SK-N-SH (cell line): Measurements from ENCODE around the gene CYB561D1. TPM values are rescaled to one million over a fixed set of nuclear protein-coding genes. Genes with fewer than 3 reads are reported as not detected.

Source experiments
- CTCF ChIA-PET: fragments of 300-600, 350-600 bp; formaldehyde crosslinking; extraction: SDS; loops from one replicate; lab custom pipeline; 2021; lab: Yijun Ruan, JAX
- POLR2A ChIA-PET: fragments of 350-600 bp; sonication (Branson Sonifier 250); formaldehyde crosslinking; extraction: SDS; loops from one replicate; lab custom pipeline; 2020; ENCODE audit warnings: antibody characterized with exemption, inconsistent platforms; lab: Yijun Ruan, JAX
- DNase-seq: peaks from one replicate; pipeline ENCODE4 v3.0.0; 2012
- H2AFZ ChIP-seq: fragments of 200-600 bp; sonication (generic); 2 replicates; pipeline ENCODE4 v1.8.1; 2016; ENCODE audit warnings: antibody characterized with exemption, mild to moderate bottlenecking, low read depth
- H3F3A ChIP-seq: fragments of 200-600 bp; sonication (generic); replicated peaks from 2 replicates; pipeline ENCODE3; 2016; ENCODE audit warnings: antibody characterized with exemption, mild to moderate bottlenecking; ENCODE audit not compliant: insufficient read depth
- H3K27ac ChIP-seq, 2 experiments: fragments of 200-500 bp in 1 of 2; fragments of 200-600 bp in 1 of 2; sonication (Bioruptor generic) in 1 of 2; sonication (generic), shearing (Covaris generic) in 1 of 2; 2 replicates each; pipeline versions ENCODE4 v1.5.1 to v1.6.1; 2014 to 2016; ENCODE audit warnings: low read depth in 2 of 2, inconsistent platforms in 1 of 2, low read length in 1 of 2, mild to moderate bottlenecking in 1 of 2, mixed read lengths in 1 of 2
- H3K27me3 ChIP-seq: fragments of 200-600 bp; sonication (generic), shearing (Covaris generic); 2 replicates; pipeline ENCODE4 v1.6.1; 2016; ENCODE audit warnings: mixed run types; ENCODE audit not compliant: insufficient read depth
- H3K36me3 ChIP-seq, 2 experiments: fragments of 200-500 bp in 1 of 2; fragments of 200-600 bp in 1 of 2; sonication (Bioruptor generic) in 1 of 2; sonication (generic) in 1 of 2; replicated peaks in 1 of 2; 2 replicates each; pipeline versions ENCODE3 to v1.5.1; 2014 to 2016; ENCODE audit warnings: low read length in 1 of 2, mild to moderate bottlenecking in 1 of 2; ENCODE audit not compliant: insufficient read depth in 2 of 2, control insufficient read depth in 1 of 2
- H3K4me1 ChIP-seq, 2 experiments: fragments of 200-500 bp in 1 of 2; fragments of 200-600 bp in 1 of 2; sonication (Bioruptor generic) in 1 of 2; sonication (generic), shearing (Covaris generic) in 1 of 2; 2 replicates each; pipeline versions ENCODE4 v1.5.1 to v1.6.1; 2014 to 2016; ENCODE audit warnings: low read depth in 1 of 2, low read length in 1 of 2, mixed run types in 1 of 2; ENCODE audit not compliant: insufficient read depth in 2 of 2, control insufficient read depth in 1 of 2
- H3K4me2 ChIP-seq: fragments of 200-600 bp; sonication (generic), shearing (Covaris generic); 2 replicates; pipeline ENCODE4 v1.6.1; 2017; ENCODE audit warnings: mixed run types
- H3K4me3 ChIP-seq, 2 experiments: fragments of 200-500 bp in 1 of 2; fragments of 200-600 bp in 1 of 2; sonication (Bioruptor generic) in 1 of 2; sonication (generic), shearing (Covaris generic) in 1 of 2; 2 replicates each; pipeline versions ENCODE4 v1.5.1 to v1.8.1; 2014 to 2016; ENCODE audit warnings: low read depth in 2 of 2, inconsistent platforms in 1 of 2, low read length in 1 of 2, mild to moderate bottlenecking in 1 of 2, mixed read lengths in 1 of 2, moderate library complexity in 1 of 2
- H3K79me2 ChIP-seq: fragments of 200-600 bp; sonication (generic); 2 replicates; pipeline ENCODE4 v1.8.1; 2017; ENCODE audit warnings: mild to moderate bottlenecking; ENCODE audit not compliant: insufficient read depth
- H3K9ac ChIP-seq: fragments of 200-600 bp; sonication (generic); 2 replicates; pipeline ENCODE4 v1.6.1; 2017; ENCODE audit warnings: mixed run types
- H3K9me2 ChIP-seq: fragments of 200-600 bp; sonication (generic); 2 replicates; pipeline ENCODE4 v1.6.1; 2017; ENCODE audit warnings: mixed run types
- H3K9me3 ChIP-seq: fragments of 200-600 bp; sonication (generic); 2 replicates; pipeline ENCODE4 v1.6.1; 2017; ENCODE audit warnings: mixed run types, mild to moderate bottlenecking, moderate library complexity
- H4K20me1 ChIP-seq: fragments of 200-600 bp; sonication (generic); 2 replicates; pipeline ENCODE4 v1.6.1; 2017; ENCODE audit warnings: mild to moderate bottlenecking, mixed run types; ENCODE audit not compliant: insufficient read depth
- CHD2 ChIP-seq: fragments of 150-350 bp; IDR thresholded peaks from 2 replicates; pipeline ENCODE4 v1.6.1; 2018; ENCODE audit warnings: low read length; ENCODE audit not compliant: partially characterized antibody
- ELF1 ChIP-seq: IDR thresholded peaks from 2 replicates; pipeline ENCODE4 v1.4.0; 2012
- EZH2phosphoT487 ChIP-seq: fragments of 200-600 bp; sonication (generic); IDR thresholded peaks from 2 replicates; pipeline ENCODE4 v1.6.1; 2017; ENCODE audit warnings: low read depth, mixed run types, mild to moderate bottlenecking, antibody characterized with exemption, moderate library complexity, borderline replicate concordance
- FOXM1 ChIP-seq: IDR thresholded peaks from 2 replicates; pipeline ENCODE4 v1.4.0; 2012; ENCODE audit warnings: low read depth, mild to moderate bottlenecking
- GATA2 ChIP-seq: sonication (generic); formaldehyde crosslinking; IDR thresholded peaks from 2 replicates; pipeline ENCODE4 v1.5.0; 2020; ENCODE audit warnings: mild to moderate bottlenecking, missing genetic modification reagents
- JUND ChIP-seq: IDR thresholded peaks from 2 replicates; pipeline ENCODE4 v1.4.0; 2012
- MEF2A ChIP-seq: IDR thresholded peaks from 2 replicates; pipeline ENCODE4 v1.4.0; 2012; ENCODE audit warnings: low read depth, borderline replicate concordance
- RAD21 ChIP-seq: IDR thresholded peaks from 2 replicates; pipeline ENCODE4 v1.6.1; 2012; ENCODE audit warnings: mild to moderate bottlenecking, low read length
- RXRA ChIP-seq: IDR thresholded peaks from 2 replicates; pipeline ENCODE4 v1.4.0; 2012; ENCODE audit warnings: low read depth, mild to moderate bottlenecking, borderline replicate concordance
- SIN3A ChIP-seq: IDR thresholded peaks from 2 replicates; pipeline ENCODE4 v1.6.1; 2012; ENCODE audit warnings: low read depth, mild to moderate bottlenecking, low read length, moderate library complexity, borderline replicate concordance
- SMC3 ChIP-seq: IDR thresholded peaks from 2 replicates; pipeline ENCODE4 v1.6.1; 2012; ENCODE audit warnings: low read depth, low read length, improper control_type of control experiment
- TCF12 ChIP-seq: IDR thresholded peaks from 2 replicates; pipeline ENCODE4 v1.4.0; 2012
- YY1 ChIP-seq: IDR thresholded peaks from 2 replicates; pipeline ENCODE4 v1.4.0; 2012; ENCODE audit warnings: low read depth, mild to moderate bottlenecking
- WGBS: methylation state at CpG from one replicate; pipeline ENCODE4 v1.1.6; 2017; ENCODE audit warnings: low lambda C conversion rate; 5-methylcytosine and 5-hydroxymethylcytosine counted together
- polyA plus RNA-seq, 3 experiments: library from polyadenylated mRNA; depleted of rRNA; stranded (reverse); fragments of >200 nt; gene quantifications; 2 replicates each; pipeline ENCODE4 v1.2.3, GENCODE V29; 2012
- TF ChIP-seq, protein P1 (sequence below): fragments of 150-350 bp; IDR thresholded peaks from 2 replicates; pipeline ENCODE4 v1.6.1; 2016; ENCODE audit warnings: mild to moderate bottlenecking, low read depth, low read length
- TF ChIP-seq, protein P2 (sequence below): IDR thresholded peaks from 2 replicates; pipeline ENCODE4 v1.4.0; 2012; ENCODE audit warnings: low read depth
- TF ChIP-seq, protein P3 (sequence below): IDR thresholded peaks from 2 replicates; pipeline ENCODE4 v1.6.1; 2012; ENCODE audit warnings: mild to moderate bottlenecking, low read depth, low read length, moderate library complexity
- TF ChIP-seq, protein P4 (sequence below): fragments of 200-600 bp; sonication (generic); IDR thresholded peaks from 2 replicates; pipeline ENCODE4 v1.6.1; 2017; ENCODE audit warnings: antibody characterized with exemption, mild to moderate bottlenecking, moderate library complexity
- TF ChIP-seq, protein P5 (sequence below): IDR thresholded peaks from 2 replicates; pipeline ENCODE4; 2012
- TF ChIP-seq, protein P6 (sequence below): IDR thresholded peaks from 2 replicates; pipeline ENCODE4 v1.4.0; 2012; ENCODE audit warnings: low read depth, borderline replicate concordance
- TF ChIP-seq, protein P7 (sequence below): IDR thresholded peaks from 2 replicates; pipeline ENCODE4 v1.4.0; 2012; ENCODE audit warnings: low read depth, borderline replicate concordance

The CYB561D1 gene
- polyA plus RNA-seq, 1 of the 3 experiments (the other 2 are of a cell fraction): 5.4 TPM

DNA sequence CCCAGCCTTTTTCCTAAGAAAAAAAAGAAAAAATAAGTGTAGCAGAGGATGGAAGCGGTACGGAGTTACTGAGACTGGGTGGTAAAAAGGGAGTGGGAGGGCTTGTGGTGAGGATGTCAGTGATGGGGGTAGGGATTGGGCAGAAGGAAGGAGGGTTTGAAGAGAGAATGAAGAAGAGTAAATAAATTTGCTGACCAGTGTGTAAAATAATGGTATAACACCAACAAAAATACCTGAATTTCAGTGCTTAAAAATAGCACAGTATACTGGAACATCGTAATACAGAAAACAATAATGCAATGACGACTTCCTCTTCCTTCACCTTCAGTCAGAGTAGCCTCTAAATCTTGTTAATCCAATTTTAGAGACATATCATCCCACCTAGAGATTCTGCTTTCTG, 46.4 kb upstream of the CYB561D1 start:
- Histone ChIP-seq H3K36me3 (no peaks in the 10 kb centered on the region), H3K79me2 (no peaks in the 10 kb centered on the region), H3K4me3 (no peak overlapping the region), H3K4me1 (no peaks in the 10 kb centered on the region), H3F3A (no peaks in the 10 kb centered on the region), H3K9me2 (no peaks in the 10 kb centered on the region), H2AFZ (no peak overlapping the region), H3K9me3 (0 out of 2 replicates have a peak, but pooled peaks cover 4% of the 10 kb centered on the region), H3K9ac (no peak overlapping the region), H3K27me3 (peaks cover 36% of the 10 kb centered on the region), H3K4me2 (no peak overlapping the region), H3K27ac (no peak overlapping the region), H4K20me1 (no peaks in the 10 kb centered on the region)
- ChIA-PET CTCF (interaction anchor here (0.8 kb wide), 1 partner anchor 46 kb away, joined by 3 read pairs; the partner anchor contains the start of gene CYB561D1), POLR2A (no interaction called here)
- TF ChIP-seq EZH2phosphoT487 (no peak), MEF2A (no peak), TCF12 (no peak), GATA2 (CRISPR knock-in tag) (no peak), JUND (no peak), CHD2 (no peak), YY1 (no peak), RAD21 (no peak), SMC3 (no peak), ELF1 (no peak), FOXM1 (no peak), SIN3A (no peak), RXRA (no peak)
- TF ChIP-seq, protein P1, sequence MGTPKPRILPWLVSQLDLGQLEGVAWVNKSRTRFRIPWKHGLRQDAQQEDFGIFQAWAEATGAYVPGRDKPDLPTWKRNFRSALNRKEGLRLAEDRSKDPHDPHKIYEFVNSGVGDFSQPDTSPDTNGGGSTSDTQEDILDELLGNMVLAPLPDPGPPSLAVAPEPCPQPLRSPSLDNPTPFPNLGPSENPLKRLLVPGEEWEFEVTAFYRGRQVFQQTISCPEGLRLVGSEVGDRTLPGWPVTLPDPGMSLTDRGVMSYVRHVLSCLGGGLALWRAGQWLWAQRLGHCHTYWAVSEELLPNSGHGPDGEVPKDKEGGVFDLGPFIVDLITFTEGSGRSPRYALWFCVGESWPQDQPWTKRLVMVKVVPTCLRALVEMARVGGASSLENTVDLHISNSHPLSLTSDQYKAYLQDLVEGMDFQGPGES: no peak
- TF ChIP-seq, protein P2, sequence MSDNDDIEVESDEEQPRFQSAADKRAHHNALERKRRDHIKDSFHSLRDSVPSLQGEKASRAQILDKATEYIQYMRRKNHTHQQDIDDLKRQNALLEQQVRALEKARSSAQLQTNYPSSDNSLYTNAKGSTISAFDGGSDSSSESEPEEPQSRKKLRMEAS: no peak
- TF ChIP-seq, protein P3, sequence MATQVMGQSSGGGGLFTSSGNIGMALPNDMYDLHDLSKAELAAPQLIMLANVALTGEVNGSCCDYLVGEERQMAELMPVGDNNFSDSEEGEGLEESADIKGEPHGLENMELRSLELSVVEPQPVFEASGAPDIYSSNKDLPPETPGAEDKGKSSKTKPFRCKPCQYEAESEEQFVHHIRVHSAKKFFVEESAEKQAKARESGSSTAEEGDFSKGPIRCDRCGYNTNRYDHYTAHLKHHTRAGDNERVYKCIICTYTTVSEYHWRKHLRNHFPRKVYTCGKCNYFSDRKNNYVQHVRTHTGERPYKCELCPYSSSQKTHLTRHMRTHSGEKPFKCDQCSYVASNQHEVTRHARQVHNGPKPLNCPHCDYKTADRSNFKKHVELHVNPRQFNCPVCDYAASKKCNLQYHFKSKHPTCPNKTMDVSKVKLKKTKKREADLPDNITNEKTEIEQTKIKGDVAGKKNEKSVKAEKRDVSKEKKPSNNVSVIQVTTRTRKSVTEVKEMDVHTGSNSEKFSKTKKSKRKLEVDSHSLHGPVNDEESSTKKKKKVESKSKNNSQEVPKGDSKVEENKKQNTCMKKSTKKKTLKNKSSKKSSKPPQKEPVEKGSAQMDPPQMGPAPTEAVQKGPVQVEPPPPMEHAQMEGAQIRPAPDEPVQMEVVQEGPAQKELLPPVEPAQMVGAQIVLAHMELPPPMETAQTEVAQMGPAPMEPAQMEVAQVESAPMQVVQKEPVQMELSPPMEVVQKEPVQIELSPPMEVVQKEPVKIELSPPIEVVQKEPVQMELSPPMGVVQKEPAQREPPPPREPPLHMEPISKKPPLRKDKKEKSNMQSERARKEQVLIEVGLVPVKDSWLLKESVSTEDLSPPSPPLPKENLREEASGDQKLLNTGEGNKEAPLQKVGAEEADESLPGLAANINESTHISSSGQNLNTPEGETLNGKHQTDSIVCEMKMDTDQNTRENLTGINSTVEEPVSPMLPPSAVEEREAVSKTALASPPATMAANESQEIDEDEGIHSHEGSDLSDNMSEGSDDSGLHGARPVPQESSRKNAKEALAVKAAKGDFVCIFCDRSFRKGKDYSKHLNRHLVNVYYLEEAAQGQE: no peak
- TF ChIP-seq, protein P4, sequence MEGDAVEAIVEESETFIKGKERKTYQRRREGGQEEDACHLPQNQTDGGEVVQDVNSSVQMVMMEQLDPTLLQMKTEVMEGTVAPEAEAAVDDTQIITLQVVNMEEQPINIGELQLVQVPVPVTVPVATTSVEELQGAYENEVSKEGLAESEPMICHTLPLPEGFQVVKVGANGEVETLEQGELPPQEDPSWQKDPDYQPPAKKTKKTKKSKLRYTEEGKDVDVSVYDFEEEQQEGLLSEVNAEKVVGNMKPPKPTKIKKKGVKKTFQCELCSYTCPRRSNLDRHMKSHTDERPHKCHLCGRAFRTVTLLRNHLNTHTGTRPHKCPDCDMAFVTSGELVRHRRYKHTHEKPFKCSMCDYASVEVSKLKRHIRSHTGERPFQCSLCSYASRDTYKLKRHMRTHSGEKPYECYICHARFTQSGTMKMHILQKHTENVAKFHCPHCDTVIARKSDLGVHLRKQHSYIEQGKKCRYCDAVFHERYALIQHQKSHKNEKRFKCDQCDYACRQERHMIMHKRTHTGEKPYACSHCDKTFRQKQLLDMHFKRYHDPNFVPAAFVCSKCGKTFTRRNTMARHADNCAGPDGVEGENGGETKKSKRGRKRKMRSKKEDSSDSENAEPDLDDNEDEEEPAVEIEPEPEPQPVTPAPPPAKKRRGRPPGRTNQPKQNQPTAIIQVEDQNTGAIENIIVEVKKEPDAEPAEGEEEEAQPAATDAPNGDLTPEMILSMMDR: no peak
- TF ChIP-seq, protein P5, sequence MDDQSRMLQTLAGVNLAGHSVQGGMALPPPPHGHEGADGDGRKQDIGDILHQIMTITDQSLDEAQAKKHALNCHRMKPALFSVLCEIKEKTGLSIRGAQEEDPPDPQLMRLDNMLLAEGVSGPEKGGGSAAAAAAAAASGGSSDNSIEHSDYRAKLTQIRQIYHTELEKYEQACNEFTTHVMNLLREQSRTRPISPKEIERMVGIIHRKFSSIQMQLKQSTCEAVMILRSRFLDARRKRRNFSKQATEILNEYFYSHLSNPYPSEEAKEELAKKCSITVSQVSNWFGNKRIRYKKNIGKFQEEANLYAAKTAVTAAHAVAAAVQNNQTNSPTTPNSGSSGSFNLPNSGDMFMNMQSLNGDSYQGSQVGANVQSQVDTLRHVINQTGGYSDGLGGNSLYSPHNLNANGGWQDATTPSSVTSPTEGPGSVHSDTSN: no peak
- TF ChIP-seq, protein P6, sequence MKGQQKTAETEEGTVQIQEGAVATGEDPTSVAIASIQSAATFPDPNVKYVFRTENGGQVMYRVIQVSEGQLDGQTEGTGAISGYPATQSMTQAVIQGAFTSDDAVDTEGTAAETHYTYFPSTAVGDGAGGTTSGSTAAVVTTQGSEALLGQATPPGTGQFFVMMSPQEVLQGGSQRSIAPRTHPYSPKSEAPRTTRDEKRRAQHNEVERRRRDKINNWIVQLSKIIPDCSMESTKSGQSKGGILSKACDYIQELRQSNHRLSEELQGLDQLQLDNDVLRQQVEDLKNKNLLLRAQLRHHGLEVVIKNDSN: no peak
- TF ChIP-seq, protein P7, sequence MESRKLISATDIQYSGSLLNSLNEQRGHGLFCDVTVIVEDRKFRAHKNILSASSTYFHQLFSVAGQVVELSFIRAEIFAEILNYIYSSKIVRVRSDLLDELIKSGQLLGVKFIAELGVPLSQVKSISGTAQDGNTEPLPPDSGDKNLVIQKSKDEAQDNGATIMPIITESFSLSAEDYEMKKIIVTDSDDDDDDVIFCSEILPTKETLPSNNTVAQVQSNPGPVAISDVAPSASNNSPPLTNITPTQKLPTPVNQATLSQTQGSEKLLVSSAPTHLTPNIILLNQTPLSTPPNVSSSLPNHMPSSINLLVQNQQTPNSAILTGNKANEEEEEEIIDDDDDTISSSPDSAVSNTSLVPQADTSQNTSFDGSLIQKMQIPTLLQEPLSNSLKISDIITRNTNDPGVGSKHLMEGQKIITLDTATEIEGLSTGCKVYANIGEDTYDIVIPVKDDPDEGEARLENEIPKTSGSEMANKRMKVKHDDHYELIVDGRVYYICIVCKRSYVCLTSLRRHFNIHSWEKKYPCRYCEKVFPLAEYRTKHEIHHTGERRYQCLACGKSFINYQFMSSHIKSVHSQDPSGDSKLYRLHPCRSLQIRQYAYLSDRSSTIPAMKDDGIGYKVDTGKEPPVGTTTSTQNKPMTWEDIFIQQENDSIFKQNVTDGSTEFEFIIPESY: no peak
- DNase-seq: no peak
- WGBS: 62% methylated on average over 4 of the region's 4 CpGs
